ENCODE results near the gene BMP2.

BMP2 gene

GRCh38 chr20:6768228-6769140, 998 bp downstream of the BMP2 start:
- peak; percentile 34 for DNase-seq

- DNase-seq: no peak
These were observed 2.7 kb downstream of the BMP2 start for GRCh38 chr20:6769903-6770785.

- DNase-seq: no peak
These were observed 3.3 kb downstream of the BMP2 start for GRCh38 chr20:6770786-6771100.

- DNase-seq: no peak
These were observed 13.1 kb downstream of the BMP2 start for GRCh38 chr20:6780433-6781190.

GRCh38 chr20:6783752-6784151, 16.3 kb downstream of the BMP2 start:
- no peak for DNase-seq

- DNase-seq: no peak
These were observed 16.7 kb downstream of the BMP2 start for GRCh38 chr20:6784210-6784631.

GRCh38 chr20:6784767-6785166, 17.3 kb downstream of the BMP2 start:
- no peak for DNase-seq

- no peak for DNase-seq
These were observed 19.1 kb downstream of the BMP2 start for GRCh38 chr20:6786548-6786947.

- no peak for DNase-seq
These were observed 25.3 kb downstream of the BMP2 start for GRCh38 chr20:6792789-6793188.

GRCh38 chr20:6802227-6802626, 34.7 kb downstream of the BMP2 start:
- DNase-seq: no peak

- DNase-seq: no peak
These were observed 38.8 kb downstream of the BMP2 start for GRCh38 chr20:6806275-6806674.

GRCh38 chr20:6811262-6812035, 44.0 kb downstream of the BMP2 start:
- DNase-seq: no peak

GRCh38 chr20:6812530-6812929, 45.0 kb downstream of the BMP2 start:
- DNase-seq: no peak

- DNase-seq: no peak
These were observed 47.5 kb downstream of the BMP2 start for GRCh38 chr20:6814945-6815344.

GRCh38 chr20:6818033-6818808, 50.7 kb downstream of the BMP2 start:
- DNase-seq: no peak

- no peak for DNase-seq
These were observed 52.1 kb downstream of the BMP2 start for GRCh38 chr20:6819599-6819998.

GRCh38 chr20:6824401-6824800, 56.9 kb downstream of the BMP2 start:
- no peak for DNase-seq

- no peak for DNase-seq
These were observed 60.0 kb downstream of the BMP2 start for GRCh38 chr20:6827472-6827871.

- peak; percentile 28 for DNase-seq
These were observed 61.4 kb downstream of the BMP2 start for GRCh38 chr20:6828794-6829423.

GRCh38 chr20:6829510-6830116, 62.1 kb downstream of the BMP2 start:
- DNase-seq: no peak
